ENCODE data around the gene DNMT3A.

Gene DNMT3A

GRCh38 chr2:25343187-25343825 is 1.6 kb upstream of the DNMT3A start:
- TF ChIP-seq POLR2A (IDR thresholded peaks at IDR 0.05; ENCODE audit: low read length): no peak
- no peak for TF ChIP-seq GATA1 (IDR thresholded peaks at IDR 0.05; ENCODE audit: low read depth, low read length)
- no peak for DNase-seq

GRCh38 chr2:25342372-25343186 is 854 bp upstream of the DNMT3A start:
- TF ChIP-seq GATA1 (IDR thresholded peaks at IDR 0.05; ENCODE audit: low read depth, low read length) (no peak), POLR2A (IDR thresholded peaks at IDR 0.05; ENCODE audit: low read length) (no peak)
- DNase-seq: peak; percentile 86 to 89

- TF ChIP-seq GATA1 (IDR thresholded peaks at IDR 0.05; ENCODE audit: low read depth, low read length) (no peak), POLR2A (IDR thresholded peaks at IDR 0.05; ENCODE audit: low read length) (no peak)
- peak; percentile 33 to 57 for DNase-seq
Observed at GRCh38 chr2:25341011-25341727, 556 bp downstream of the DNMT3A start.

GRCh38 chr2:25340181-25340921 is 1.4 kb downstream of the DNMT3A start:
- no peak for TF ChIP-seq GATA1 (IDR thresholded peaks at IDR 0.05; ENCODE audit: low read depth, low read length)
- no peak for TF ChIP-seq POLR2A (IDR thresholded peaks at IDR 0.05; ENCODE audit: low read length)
- peak; percentile 23 to 28 for DNase-seq

GRCh38 chr2:25339791-25340180 is 1.9 kb downstream of the DNMT3A start:
- DNase-seq: peak in 1 of 2 experiments; percentile 13

GRCh38 chr2:25339211-25339674 is 2.5 kb downstream of the DNMT3A start:
- no peak for DNase-seq
- TF ChIP-seq GATA1 (IDR thresholded peaks at IDR 0.05; ENCODE audit: low read depth, low read length) (no peak), POLR2A (IDR thresholded peaks at IDR 0.05; ENCODE audit: low read length) (no peak)

More at GRCh38 chr2:25339791-25340180, 1.9 kb downstream of the DNMT3A start:
- TF ChIP-seq GATA1 (IDR thresholded peaks at IDR 0.05; ENCODE audit: low read depth, low read length) (no peak), POLR2A (IDR thresholded peaks at IDR 0.05; ENCODE audit: low read length) (no peak)

- no peak for DNase-seq
- no peak for TF ChIP-seq POLR2A (IDR thresholded peaks at IDR 0.05; ENCODE audit: low read length)
- no peak for TF ChIP-seq GATA1 (IDR thresholded peaks at IDR 0.05; ENCODE audit: low read depth, low read length)
Observed at GRCh38 chr2:25338401-25338800, 3.3 kb downstream of the DNMT3A start.

GRCh38 chr2:25337891-25338290 is 3.8 kb downstream of the DNMT3A start:
- DNase-seq: no peak

GRCh38 chr2:25337276-25337675 is 4.4 kb downstream of the DNMT3A start:
- peak in 1 of 2 experiments; percentile 13 for DNase-seq
- TF ChIP-seq GATA1 (IDR thresholded peaks at IDR 0.05; ENCODE audit: low read depth, low read length): no peak
- no peak for TF ChIP-seq POLR2A (IDR thresholded peaks at IDR 0.05; ENCODE audit: low read length)

More at GRCh38 chr2:25337891-25338290, 3.8 kb downstream of the DNMT3A start:
- TF ChIP-seq GATA1 (IDR thresholded peaks at IDR 0.05; ENCODE audit: low read depth, low read length) (no peak), POLR2A (IDR thresholded peaks at IDR 0.05; ENCODE audit: low read length) (no peak)

GRCh38 chr2:25336383-25336841 is 5.3 kb downstream of the DNMT3A start:
- TF ChIP-seq GATA1 (IDR thresholded peaks at IDR 0.05; ENCODE audit: low read depth, low read length) (no peak), POLR2A (IDR thresholded peaks at IDR 0.05; ENCODE audit: low read length) (no peak)
- no peak for DNase-seq

- DNase-seq: no peak
- TF ChIP-seq POLR2A (IDR thresholded peaks at IDR 0.05; ENCODE audit: low read length) (no peak), GATA1 (IDR thresholded peaks at IDR 0.05; ENCODE audit: low read depth, low read length) (no peak)
Observed at GRCh38 chr2:25335971-25336370, 5.8 kb downstream of the DNMT3A start.

- DNase-seq: no peak
- no peak for TF ChIP-seq POLR2A (IDR thresholded peaks at IDR 0.05; ENCODE audit: low read length)
- no peak for TF ChIP-seq GATA1 (IDR thresholded peaks at IDR 0.05; ENCODE audit: low read depth, low read length)
Observed at GRCh38 chr2:25335204-25335603, 6.5 kb downstream of the DNMT3A start.

- TF ChIP-seq GATA1 (IDR thresholded peaks at IDR 0.05; ENCODE audit: low read depth, low read length) (no peak), POLR2A (IDR thresholded peaks at IDR 0.05; ENCODE audit: low read length) (no peak)
- no peak for DNase-seq
Observed at GRCh38 chr2:25334482-25334881, 7.2 kb downstream of the DNMT3A start.
